Neural cell (in vitro differentiated cells): ENCODE results near the gene RC3H1. TPM values are rescaled to one million over a fixed set of nuclear protein-coding genes. Genes with fewer than 3 reads are reported as not detected.
"Not testable (repeated sequence)": the region's sequence is repeated elsewhere in the genome, so short reads cannot be mapped to it uniquely, and the experiment has no call there.

Experiments used
- H2AFZ ChIP-seq: fragments of 200-600, 300-800 bp; sonication (generic), shearing (Covaris generic); 2 replicates; pipeline ENCODE4 v1.6.0; 2014; ENCODE audit warnings: low read depth, mild to moderate bottlenecking, antibody characterized with exemption, low read length, moderate library complexity
- H3F3A ChIP-seq: fragments of 200-600 bp; shearing (Covaris generic); 2 replicates; pipeline ENCODE4 v1.6.1; 2016; ENCODE audit warnings: mild to moderate bottlenecking, moderate library complexity, mixed read lengths, antibody characterized with exemption, low read length; ENCODE audit not compliant: insufficient read depth, poor library complexity, severe bottlenecking
- H3K27ac ChIP-seq: fragments of 200-600, 300-800 bp; sonication (generic), shearing (Covaris generic); 2 replicates; pipeline ENCODE4 v1.5.1; 2014; ENCODE audit warnings: mild to moderate bottlenecking, low read length, moderate library complexity
- H3K27me3 ChIP-seq: fragments of 300-800, 200-600 bp; sonication (generic), shearing (Covaris generic); 2 replicates; pipeline ENCODE4 v1.6.0; 2014; ENCODE audit warnings: mild to moderate bottlenecking, low read depth, low read length, moderate library complexity; ENCODE audit not compliant: insufficient read depth
- H3K36me3 ChIP-seq: fragments of 300-800, 200-600 bp; sonication (generic), shearing (Covaris generic); 2 replicates; pipeline ENCODE4 v1.5.1; 2014; ENCODE audit warnings: mild to moderate bottlenecking, antibody characterized with exemption, low read length, moderate library complexity; ENCODE audit not compliant: insufficient read depth
- H3K4me2 ChIP-seq: fragments of 300-800, 200-600 bp; sonication (generic), shearing (Covaris generic); 2 replicates; pipeline ENCODE4 v1.6.0; 2014; ENCODE audit warnings: mild to moderate bottlenecking, low read length
- H3K4me3 ChIP-seq: fragments of 300-800, 200-600 bp; sonication (generic), shearing (Covaris generic); 2 replicates; pipeline ENCODE4 v1.5.1; 2014; ENCODE audit warnings: mild to moderate bottlenecking, low read length, moderate library complexity
- H3K79me2 ChIP-seq: fragments of 200-600 bp; shearing (Covaris generic); replicated peaks from 2 replicates; pipeline ENCODE4 v1.6.0; 2014; ENCODE audit warnings: mild to moderate bottlenecking, low read length, moderate library complexity; ENCODE audit not compliant: insufficient read depth
- H3K9ac ChIP-seq: fragments of 300-800, 200-600 bp; sonication (generic), shearing (Covaris generic); 2 replicates; pipeline ENCODE4 v1.6.1; 2016; ENCODE audit warnings: mild to moderate bottlenecking, low read length, mixed read lengths
- H3K9me2 ChIP-seq: fragments of 200-600 bp; shearing (Covaris generic); 2 replicates; pipeline ENCODE4 v1.6.1; 2016; ENCODE audit warnings: mild to moderate bottlenecking, low read length, mixed read lengths; ENCODE audit not compliant: insufficient read depth
- H3K9me3 ChIP-seq: fragments of 200-600, 300-800 bp; sonication (generic), shearing (Covaris generic); 2 replicates; pipeline ENCODE4 v1.6.1; 2016; ENCODE audit warnings: mild to moderate bottlenecking, mixed run types, low read length, moderate library complexity, mixed read lengths
- H4K20me1 ChIP-seq: fragments of 200-600 bp; shearing (Covaris generic); 2 replicates; pipeline ENCODE4 v1.6.1; 2016; ENCODE audit warnings: mild to moderate bottlenecking, mixed run types; ENCODE audit not compliant: insufficient read depth
- CTCF ChIP-seq: fragments of 450-650 bp; IDR thresholded peaks from 2 replicates; pipeline ENCODE4 v1.5.1; 2014; ENCODE audit warnings: antibody characterized with exemption, mild to moderate bottlenecking, moderate library complexity; ENCODE audit not compliant: poor library complexity, severe bottlenecking
- EP300 ChIP-seq: fragments of 450-650 bp; conservative IDR thresholded peaks from 2 replicates; pipeline ENCODE4 v1.6.1; 2014; ENCODE audit warnings: antibody characterized with exemption, mild to moderate bottlenecking, moderate library complexity; ENCODE audit not compliant: poor library complexity, severe bottlenecking
- EZH2 ChIP-seq: fragments of 200-600, 300-800 bp; shearing (Covaris generic), sonication (generic); IDR thresholded peaks from 2 replicates; pipeline ENCODE4 v1.6.1; 2014; ENCODE audit warnings: antibody characterized with exemption, low read length, borderline replicate concordance, mild to moderate bottlenecking; ENCODE audit not compliant: insufficient read depth, poor library complexity, severe bottlenecking
- MXI1 ChIP-seq: fragments of 450-650 bp; conservative IDR thresholded peaks from 2 replicates; pipeline ENCODE4 v1.6.1; 2014; ENCODE audit warnings: antibody characterized with exemption, mild to moderate bottlenecking; ENCODE audit not compliant: poor library complexity, severe bottlenecking
- POLR2AphosphoS5 ChIP-seq: IDR thresholded peaks from 2 replicates; pipeline ENCODE4 v1.6.1; 2012
- RAD21 ChIP-seq: fragments of 450-650 bp; conservative IDR thresholded peaks from 2 replicates; pipeline ENCODE4 v1.6.1; 2014; ENCODE audit warnings: antibody characterized with exemption, mild to moderate bottlenecking, moderate library complexity
- REST ChIP-seq: IDR thresholded peaks from 2 replicates; pipeline ENCODE4 v1.6.1; 2012; ENCODE audit warnings: borderline replicate concordance
- SMC3 ChIP-seq: fragments of 450-650 bp; conservative IDR thresholded peaks from 2 replicates; pipeline ENCODE4 v1.6.1; 2014; ENCODE audit warnings: antibody characterized with exemption, mild to moderate bottlenecking, moderate library complexity; ENCODE audit not compliant: poor library complexity
- TAF1 ChIP-seq: IDR thresholded peaks from 2 replicates; pipeline ENCODE4 v1.6.1; 2012; ENCODE audit warnings: low read depth
- polyA plus RNA-seq: library from polyadenylated mRNA; depleted of rRNA; stranded (reverse); fragments of >200 nt; gene quantifications from 2 replicates; pipeline ENCODE4 v1.2.3, GENCODE V29; 2014

RC3H1 gene
- polyA plus RNA-seq, 1 donor from 2014 or later, result 12.8 TPM

- H3K9me3 ChIP-seq, result no peaks in the 10 kb centered on the region
- H3F3A ChIP-seq, result no peaks in the 10 kb centered on the region
- no peaks in the 10 kb centered on the region for H4K20me1 ChIP-seq
- no peak overlapping the region for H3K9ac ChIP-seq
- H3K27ac ChIP-seq, result no peak overlapping the region
- TF ChIP-seq CTCF (no peak), TAF1 (no peak), EP300 (no peak), POLR2AphosphoS5 (no peak), SMC3 (no peak), REST (no peak), RAD21 (no peak), EZH2 (no peak), MXI1 (no peak)
- H3K27me3 ChIP-seq, result no peaks in the 10 kb centered on the region
- no peak overlapping the region for H3K4me3 ChIP-seq
- no peaks in the 10 kb centered on the region for H3K9me2 ChIP-seq
- H3K36me3 ChIP-seq, result peaks cover 8% of the 10 kb centered on the region
- H3K79me2 ChIP-seq, result no peaks in the 10 kb centered on the region
- no peak overlapping the region for H2AFZ ChIP-seq
- no peak overlapping the region for H3K4me2 ChIP-seq
Observed at GRCh38 chr1:173937062-173937461, 85.1 kb downstream of the RC3H1 start.

- Histone ChIP-seq H3K4me2 (no peak overlapping the region), H3K4me3 (no peak overlapping the region)
- no peak for TF ChIP-seq CTCF
- TF ChIP-seq MXI1, result no peak
- no peak for TF ChIP-seq EP300
- no peak for TF ChIP-seq SMC3
- TF ChIP-seq TAF1, result no peak
- no peak for TF ChIP-seq POLR2AphosphoS5
- TF ChIP-seq REST, result no peak
- TF ChIP-seq EZH2, result no peak
- no peak for TF ChIP-seq RAD21
Observed at GRCh38 chr1:173934440-173934839, 87.7 kb downstream of the RC3H1 start.

GRCh38 chr1:173930541-173930940 lies 91.6 kb downstream of the RC3H1 start:
- H3K27ac ChIP-seq, H3K79me2 ChIP-seq, H3K9me2 ChIP-seq, H3K36me3 ChIP-seq, H3K9ac ChIP-seq, H3K4me2 ChIP-seq, H3K9me3 ChIP-seq, H4K20me1 ChIP-seq, H3K4me3 ChIP-seq, H3K27me3 ChIP-seq, H3F3A ChIP-seq, H2AFZ ChIP-seq: not testable (repeated sequence)

More at GRCh38 chr1:173934440-173934839, 87.7 kb downstream of the RC3H1 start:
- Histone ChIP-seq H3K27me3 (no peaks in the 10 kb centered on the region), H3F3A (no peaks in the 10 kb centered on the region), H3K79me2 (no peaks in the 10 kb centered on the region), H3K27ac (no peak overlapping the region), H3K9me2 (no peaks in the 10 kb centered on the region), H4K20me1 (no peaks in the 10 kb centered on the region), H2AFZ (no peak overlapping the region), H3K9me3 (no peaks in the 10 kb centered on the region), H3K36me3 (peaks cover 8% of the 10 kb centered on the region), H3K9ac (no peak overlapping the region)
